H9 (cell line): Measurements from ENCODE around the gene DDX20. TPM values are rescaled to one million over a fixed set of nuclear protein-coding genes. Genes with fewer than 3 reads are reported as not detected.

Source experiments
- DNase-seq: peaks from one replicate; pipeline ENCODE4 v3.0.0-alpha.2; 2017
- H2AFZ ChIP-seq: one replicate; pipeline ENCODE4 v1.6.1; 2013; ENCODE audit warnings: mild to moderate bottlenecking, low read length, control low read depth, moderate library complexity
- H2AK5ac ChIP-seq: 2 replicates; pipeline ENCODE4 v1.6.1; 2013; ENCODE audit warnings: low read length, control low read depth, mixed read lengths; ENCODE audit not compliant: insufficient read length
- H2BK120ac ChIP-seq: one replicate; pipeline ENCODE4 v1.6.1; 2013; ENCODE audit warnings: low read depth, mild to moderate bottlenecking, low read length, control low read depth, inconsistent platforms; ENCODE audit not compliant: poor library complexity, severe bottlenecking
- H2BK12ac ChIP-seq: 2 replicates; pipeline ENCODE4 v1.6.1; 2013; ENCODE audit warnings: low read length, control low read depth, mixed read lengths, low read depth; ENCODE audit not compliant: insufficient read length
- H2BK15ac ChIP-seq: 2 replicates; pipeline ENCODE4 v1.6.1; 2013; ENCODE audit warnings: low read depth, low read length, control low read depth
- H2BK20ac ChIP-seq: one replicate; pipeline ENCODE4 v1.6.1; 2013; ENCODE audit warnings: low read depth, mild to moderate bottlenecking, low read length, control low read depth, inconsistent platforms; ENCODE audit not compliant: poor library complexity, severe bottlenecking
- H2BK5ac ChIP-seq: 2 replicates; pipeline ENCODE4 v1.6.1; 2013; ENCODE audit warnings: low read length, control low read depth, mixed read lengths; ENCODE audit not compliant: insufficient read length
- H3K14ac ChIP-seq: 2 replicates; pipeline ENCODE4 v1.6.1; 2013; ENCODE audit warnings: low read length, control low read depth; ENCODE audit not compliant: insufficient read depth
- H3K18ac ChIP-seq: 2 replicates; pipeline ENCODE4 v1.6.1; 2013; ENCODE audit warnings: low read depth, mild to moderate bottlenecking, mixed read lengths, low read length, control low read depth; ENCODE audit not compliant: insufficient read length
- H3K23ac ChIP-seq: 2 replicates; pipeline ENCODE4 v1.6.1; 2013; ENCODE audit warnings: low read length, control low read depth, mixed read lengths, low read depth; ENCODE audit not compliant: insufficient read length
- H3K23me2 ChIP-seq: 2 replicates; pipeline ENCODE4 v1.6.1; 2013; ENCODE audit warnings: low read depth, mild to moderate bottlenecking, mixed read lengths, low read length, control low read depth; ENCODE audit not compliant: insufficient read length, poor library complexity, severe bottlenecking
- H3K27ac ChIP-seq: 2 replicates; pipeline ENCODE4 v1.5.1; 2013; ENCODE audit warnings: low read length, control low read depth, mixed read lengths, low read depth; ENCODE audit not compliant: insufficient read length
- H3K27me3 ChIP-seq: 2 replicates; pipeline ENCODE4 v1.6.1; 2013; ENCODE audit warnings: low read length, control low read depth, inconsistent platforms; ENCODE audit not compliant: insufficient read depth
- H3K4ac ChIP-seq: 2 replicates; pipeline ENCODE4 v1.6.1; 2013; ENCODE audit warnings: low read depth, mild to moderate bottlenecking, control low read depth, inconsistent platforms, low read length, moderate library complexity
- H3K4me1 ChIP-seq: 2 replicates; pipeline ENCODE4 v1.6.1; 2013; ENCODE audit warnings: low read length, control low read depth, inconsistent platforms; ENCODE audit not compliant: insufficient read depth
- H3K4me2 ChIP-seq: 2 replicates; pipeline ENCODE4 v1.6.1; 2013; ENCODE audit warnings: low read length, control low read depth, mixed read lengths; ENCODE audit not compliant: insufficient read length, insufficient read depth
- H3K56ac ChIP-seq: 2 replicates; pipeline ENCODE4 v1.6.1; 2013; ENCODE audit warnings: low read depth, mild to moderate bottlenecking, mixed read lengths, low read length, control low read depth; ENCODE audit not compliant: insufficient read length
- H3K79me1 ChIP-seq: 2 replicates; pipeline ENCODE4 v1.6.1; 2013; ENCODE audit warnings: low read depth, mild to moderate bottlenecking, moderate library complexity, low read length, control low read depth, inconsistent platforms; ENCODE audit not compliant: insufficient read depth, poor library complexity, severe bottlenecking
- H3K79me2 ChIP-seq: 2 replicates; pipeline ENCODE4 v1.6.1; 2013; ENCODE audit warnings: low read length, control low read depth, inconsistent platforms; ENCODE audit not compliant: insufficient read depth
- H3K9ac ChIP-seq: 2 replicates; pipeline ENCODE4 v1.6.1; 2013; ENCODE audit warnings: low read length, control low read depth, mixed read lengths; ENCODE audit not compliant: insufficient read length; ENCODE audit errors: extremely low read depth
- H3K9me3 ChIP-seq: one replicate; pipeline ENCODE4 v1.6.1; 2013; ENCODE audit warnings: low read depth, low read length, inconsistent platforms; ENCODE audit not compliant: control insufficient read depth
- H3T11ph ChIP-seq: one replicate; pipeline ENCODE4 v1.6.1; 2013; ENCODE audit warnings: mild to moderate bottlenecking, low read length, control low read depth, inconsistent platforms
- H4K20me1 ChIP-seq: one replicate; pipeline ENCODE4 v1.6.1; 2013; ENCODE audit not compliant: control insufficient read depth, insufficient read length, insufficient read depth
- H4K5ac ChIP-seq: 2 replicates; pipeline ENCODE4 v1.6.1; 2013; ENCODE audit warnings: low read depth, mild to moderate bottlenecking, mixed read lengths, low read length, control low read depth; ENCODE audit not compliant: insufficient read length
- H4K8ac ChIP-seq: replicated peaks from 2 replicates; pipeline ENCODE4 v1.6.1; 2013; ENCODE audit warnings: low read length, control low read depth, mixed read lengths, low read depth; ENCODE audit not compliant: insufficient read length
- H4K91ac ChIP-seq: 2 replicates; pipeline ENCODE4 v1.6.1; 2013; ENCODE audit warnings: low read depth, mild to moderate bottlenecking, moderate library complexity, mixed read lengths, low read length, control low read depth; ENCODE audit not compliant: insufficient read length
- H3K27ac Mint-ChIP-seq, 3 experiments: 2 replicates in 2 of 3; 3 replicates in 1 of 3; pipeline ENCODE4 v1.8.0; 2020 to 2021; ENCODE audit warnings: mixed read lengths in 3 of 3, mild to moderate bottlenecking in 1 of 3, moderate library complexity in 1 of 3
- H3K27me3 Mint-ChIP-seq: 2 replicates; pipeline ENCODE4 v1.8.0; 2021; ENCODE audit warnings: low read depth, mild to moderate bottlenecking, moderate library complexity, mixed read lengths
- H3K36me3 Mint-ChIP-seq, 3 experiments: 2 replicates in 2 of 3; 3 replicates in 1 of 3; pipeline ENCODE4 v1.8.0; 2020 to 2021; ENCODE audit warnings: low read depth in 3 of 3, mixed read lengths in 3 of 3; ENCODE audit not compliant: insufficient read depth in 1 of 3
- H3K4me1 Mint-ChIP-seq, 2 experiments: 2 replicates each; pipeline ENCODE4 v1.8.0; 2020; ENCODE audit warnings: mixed read lengths in 2 of 2
- H3K4me3 Mint-ChIP-seq, 2 experiments: 2 replicates in 1 of 2; 3 replicates in 1 of 2; pipeline ENCODE4 v1.8.0; 2020 to 2021; ENCODE audit warnings: mild to moderate bottlenecking in 2 of 2, mixed read lengths in 2 of 2, moderate library complexity in 1 of 2
- H3K9me3 Mint-ChIP-seq, 2 experiments: 2 replicates in 1 of 2; 3 replicates in 1 of 2; pipeline ENCODE4 v1.8.0; 2020; ENCODE audit warnings: mild to moderate bottlenecking in 2 of 2, mixed read lengths in 2 of 2, moderate library complexity in 1 of 2
- WGBS: extraction: QIAGEN DNeasy Blood & Tissue Kit; methylation state at CpG from one replicate; pipeline ENCODE4 v1.1.7; 2013; ENCODE audit warnings: missing lambda C conversion rate, low lambda C conversion rate, mixed read lengths; ENCODE audit not compliant: insufficient read length; ENCODE audit errors: extremely low coverage; 5-methylcytosine and 5-hydroxymethylcytosine counted together
- total RNA-seq: library from RNA; stranded (reverse); gene quantifications from 2 replicates; pipeline ENCODE4 v1.2.1, GENCODE V29; 2021
- TF ChIP-seq, protein P1 (sequence below): fragments of 200-600 bp; sonication (generic); conservative IDR thresholded peaks from 3 replicates; pipeline ENCODE4 v1.8.0; 2021; ENCODE audit warnings: antibody characterized with exemption, mild to moderate bottlenecking

DDX20 gene
- total RNA-seq, 1 experiment from 2014 or later = 38.3 TPM

DNA sequence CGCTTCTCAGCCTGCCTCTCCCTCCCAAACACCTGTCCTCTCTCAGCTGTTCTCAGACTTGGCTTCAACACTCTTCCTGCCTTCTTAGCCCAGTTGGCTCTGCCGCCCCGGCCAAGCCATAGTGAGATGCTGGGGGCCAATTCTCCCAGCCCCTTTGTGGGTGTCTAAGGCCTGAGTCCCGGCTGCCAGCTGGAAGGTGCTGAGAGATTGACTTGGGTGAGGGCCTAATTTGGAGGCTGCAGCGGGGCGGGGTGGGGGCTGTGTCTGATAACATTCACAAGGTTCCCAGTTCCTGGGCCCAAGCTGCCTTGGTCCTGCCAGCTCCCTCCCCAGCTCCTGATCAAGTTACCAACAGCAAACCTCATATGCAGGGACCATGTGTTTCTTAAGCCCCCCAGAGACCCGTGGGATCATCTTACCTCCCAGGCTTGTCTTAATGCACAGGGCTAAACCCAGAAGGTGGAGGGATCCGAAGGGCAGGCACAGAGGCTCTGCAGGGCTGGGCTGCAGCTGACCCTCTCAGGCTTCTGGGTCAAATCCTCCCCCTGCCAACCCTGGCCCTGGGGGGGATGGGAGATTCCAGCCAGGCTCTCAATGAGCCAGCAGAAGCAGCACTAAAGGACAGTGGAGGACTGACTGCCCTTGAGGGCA is 26.3 kb upstream of the DDX20 start:
- no peak overlapping the region for H3K4me3 Mint-ChIP-seq
- no peak for DNase-seq
- WGBS = no CpG with 5 or more reads among the region's 8 CpGs

More for the DNA sequence above, 26.3 kb upstream of the DDX20 start:
- H3K79me1 ChIP-seq = peaks cover 2% of the 10 kb centered on the region
- H3T11ph ChIP-seq = no peak overlapping the region
- H3K4me1 Mint-ChIP-seq = peaks cover 22 to 28% of the 10 kb centered on the region in 2 experiments
- H2BK5ac ChIP-seq = no peak overlapping the region
- no peaks in the 10 kb centered on the region for H3K23me2 ChIP-seq
- H3K27ac ChIP-seq = no peak overlapping the region
- H3K4ac ChIP-seq = no peak overlapping the region
- H2BK120ac ChIP-seq = no peak overlapping the region
- peaks cover 4% of the 10 kb centered on the region; the same call in 1 of the 2 replicates for H3K4me1 ChIP-seq
- H4K5ac ChIP-seq = no peak overlapping the region
- H2AK5ac ChIP-seq = no peak overlapping the region
- no peaks in the 10 kb centered on the region for H3K27me3 Mint-ChIP-seq
- H3K27me3 ChIP-seq = no peaks in the 10 kb centered on the region
- no peaks in the 10 kb centered on the region for H3K79me2 ChIP-seq
- H3K14ac ChIP-seq = no peak overlapping the region
- no peaks in the 10 kb centered on the region for H3K9me3 ChIP-seq
- peak overlapping the region in 1 of 3 experiments; percentile 20; a peak in 2 of 7 replicates for H3K27ac Mint-ChIP-seq
- H2BK12ac ChIP-seq = no peak overlapping the region
- no peak overlapping the region for H3K23ac ChIP-seq
- no peak overlapping the region for H3K4me2 ChIP-seq
- TF ChIP-seq, protein P1, sequence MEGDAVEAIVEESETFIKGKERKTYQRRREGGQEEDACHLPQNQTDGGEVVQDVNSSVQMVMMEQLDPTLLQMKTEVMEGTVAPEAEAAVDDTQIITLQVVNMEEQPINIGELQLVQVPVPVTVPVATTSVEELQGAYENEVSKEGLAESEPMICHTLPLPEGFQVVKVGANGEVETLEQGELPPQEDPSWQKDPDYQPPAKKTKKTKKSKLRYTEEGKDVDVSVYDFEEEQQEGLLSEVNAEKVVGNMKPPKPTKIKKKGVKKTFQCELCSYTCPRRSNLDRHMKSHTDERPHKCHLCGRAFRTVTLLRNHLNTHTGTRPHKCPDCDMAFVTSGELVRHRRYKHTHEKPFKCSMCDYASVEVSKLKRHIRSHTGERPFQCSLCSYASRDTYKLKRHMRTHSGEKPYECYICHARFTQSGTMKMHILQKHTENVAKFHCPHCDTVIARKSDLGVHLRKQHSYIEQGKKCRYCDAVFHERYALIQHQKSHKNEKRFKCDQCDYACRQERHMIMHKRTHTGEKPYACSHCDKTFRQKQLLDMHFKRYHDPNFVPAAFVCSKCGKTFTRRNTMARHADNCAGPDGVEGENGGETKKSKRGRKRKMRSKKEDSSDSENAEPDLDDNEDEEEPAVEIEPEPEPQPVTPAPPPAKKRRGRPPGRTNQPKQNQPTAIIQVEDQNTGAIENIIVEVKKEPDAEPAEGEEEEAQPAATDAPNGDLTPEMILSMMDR = no peak
- H3K36me3 Mint-ChIP-seq = peaks cover 2 to 4% (median 3%) of the 10 kb centered on the region in 3 experiments; a peak in 4 of 7 replicates
- H2BK20ac ChIP-seq = no peak overlapping the region
- H4K91ac ChIP-seq = no peak overlapping the region
- H4K20me1 ChIP-seq = peaks cover 2% of the 10 kb centered on the region
- H2BK15ac ChIP-seq = no peak overlapping the region
- no peak overlapping the region for H4K8ac ChIP-seq
- H3K56ac ChIP-seq = no peak overlapping the region
- no peaks in the 10 kb centered on the region; a peak in 1 of 5 replicates for H3K9me3 Mint-ChIP-seq
- H2AFZ ChIP-seq = no peak overlapping the region
- no peak overlapping the region for H3K18ac ChIP-seq
- H3K9ac ChIP-seq = no peak overlapping the region
